Suppressor macrophage treated with lipopolysaccharide for 1 hour (primary cell): ENCODE measurements around the gene HSD3B7.
A peak's percentile ranks its signal among the peaks of the same experiment; 100 is the strongest.
"Not testable (repeated sequence)": the region's sequence is repeated elsewhere in the genome, so short reads cannot be mapped to it uniquely, and the experiment has no call there.

Experiments
- DNase-seq, 3 donors: peaks; one replicate each; pipeline ENCODE4 v3.0.0-alpha.2; 2020 to 2022

The HSD3B7 gene

GRCh38 chr16:30984669-30985400, at the start of gene HSD3B7:
HSD3B7 (plus strand) TSS chr16:30985207; CDS start chr16:30985659, 452 bp downstream.
- DNase-seq = peak; percentile 83 to 96 (median 92)

- DNase-seq = no peak
Observed at GRCh38 chr16:30937692-30938091, 47.3 kb upstream of the HSD3B7 start.

GRCh38 chr16:30939571-30939970, 45.4 kb upstream of the HSD3B7 start:
- not testable (repeated sequence) for DNase-seq

- peak; percentile 79 to 89 (median 85) for DNase-seq
Observed at GRCh38 chr16:30941600-30942425, 43.2 kb upstream of the HSD3B7 start.

- no peak for DNase-seq
Observed at GRCh38 chr16:30942426-30942806, 42.6 kb upstream of the HSD3B7 start.

- DNase-seq = no peak
Observed at GRCh38 chr16:30944352-30944751, 40.7 kb upstream of the HSD3B7 start.

- no peak for DNase-seq
Observed at GRCh38 chr16:30946671-30947540, 38.1 kb upstream of the HSD3B7 start.

- DNase-seq = no peak
Observed at GRCh38 chr16:30947541-30947858, 37.5 kb upstream of the HSD3B7 start.

- peak; percentile 60 to 75 (median 68) for DNase-seq
Observed at GRCh38 chr16:30947859-30948666, 36.9 kb upstream of the HSD3B7 start.

- peak; percentile 85 to 91 (median 88) for DNase-seq
Observed at GRCh38 chr16:30948667-30949649, 36.0 kb upstream of the HSD3B7 start, which contains the start of gene ORAI3. ORAI3 (plus strand) TSS chr16:30949068; CDS start chr16:30949290, 222 bp downstream.

- peak; percentile 67 to 81 (median 78) for DNase-seq
Observed at GRCh38 chr16:30949650-30950515, 35.1 kb upstream of the HSD3B7 start.

GRCh38 chr16:30950516-30951065, 34.4 kb upstream of the HSD3B7 start:
- no peak for DNase-seq

- no peak for DNase-seq
Observed at GRCh38 chr16:30951193-30951592, 33.8 kb upstream of the HSD3B7 start.

- DNase-seq = no peak
Observed at GRCh38 chr16:30951750-30952149, 33.3 kb upstream of the HSD3B7 start.

- DNase-seq = no peak
Observed at GRCh38 chr16:30953111-30953510, 31.9 kb upstream of the HSD3B7 start.

GRCh38 chr16:30953511-30954124, 31.4 kb upstream of the HSD3B7 start:
- DNase-seq = peak; percentile 71 to 83 (median 71)

GRCh38 chr16:30954993-30955392, 30.0 kb upstream of the HSD3B7 start:
- DNase-seq = no peak

GRCh38 chr16:30956601-30957455, 28.2 kb upstream of the HSD3B7 start:
- DNase-seq = peak; percentile 85 to 92 (median 88)
